Right forelimb (tissue), 1 donor: ENCODE results near the gene FYTTD1.

Experiments used
- DNase-seq: peaks from one replicate; pipeline ENCODE4 v3.0.0-alpha.2; 2018

Gene FYTTD1

DNA sequence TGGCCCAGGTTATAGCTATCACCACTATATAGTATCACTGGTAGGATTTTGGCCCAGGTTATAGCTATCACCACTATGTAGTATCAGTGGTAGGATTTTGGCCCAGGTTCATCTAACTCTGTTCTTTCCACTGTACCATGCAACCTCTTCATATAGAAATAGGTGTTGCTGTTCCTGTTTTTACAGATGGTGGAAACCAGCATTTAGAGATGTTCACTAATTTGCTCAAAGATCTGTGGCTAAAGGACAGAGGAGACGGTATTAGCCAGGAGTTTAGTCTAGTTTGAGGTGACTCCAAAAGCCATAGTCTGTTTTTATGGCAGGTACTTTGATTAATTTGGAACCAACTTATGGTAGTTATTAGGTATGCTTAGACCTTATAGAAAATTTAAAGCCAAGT lies 44.4 kb downstream of the FYTTD1 start:
- DNase-seq, result no peak

DNA sequence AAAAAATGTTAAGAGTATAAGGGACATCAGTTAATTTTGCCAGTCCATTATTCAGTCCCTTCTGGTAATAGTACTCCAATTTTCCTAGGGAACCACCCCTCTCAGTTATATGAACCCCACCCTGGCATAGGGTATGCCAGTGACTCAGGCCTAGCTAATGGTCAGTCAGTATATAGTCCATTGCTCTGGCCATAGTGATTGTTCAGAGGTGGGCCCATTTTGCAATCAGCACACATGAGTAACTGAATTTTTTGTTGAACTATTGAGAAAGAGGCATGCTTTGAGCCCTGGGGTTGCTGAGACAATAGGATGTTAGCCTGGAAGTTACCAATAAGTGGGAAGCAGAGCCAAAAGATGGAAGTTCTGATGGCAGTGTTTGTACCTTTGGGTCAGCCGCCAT lies 45.5 kb downstream of the FYTTD1 start:
- DNase-seq, result no peak

DNA sequence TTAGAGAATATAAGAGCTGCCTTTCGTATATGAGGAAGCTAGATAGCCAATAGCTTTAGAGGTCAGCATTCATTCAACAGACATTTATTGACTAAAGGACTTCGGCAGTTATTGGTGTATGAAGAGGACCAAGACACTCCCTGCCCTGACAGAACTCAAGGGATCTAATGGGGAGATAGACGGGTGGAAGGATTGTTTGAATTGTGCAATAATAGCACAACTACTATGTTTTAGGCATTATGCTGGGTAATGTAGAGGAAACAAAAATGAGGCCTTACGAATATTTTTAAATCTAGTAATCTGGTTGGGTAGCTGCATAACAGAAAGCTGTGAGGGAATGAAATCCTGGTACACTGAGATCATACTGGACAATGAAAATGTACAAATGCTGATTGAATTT lies 46.4 kb downstream of the FYTTD1 start:
- DNase-seq, result no peak

DNA sequence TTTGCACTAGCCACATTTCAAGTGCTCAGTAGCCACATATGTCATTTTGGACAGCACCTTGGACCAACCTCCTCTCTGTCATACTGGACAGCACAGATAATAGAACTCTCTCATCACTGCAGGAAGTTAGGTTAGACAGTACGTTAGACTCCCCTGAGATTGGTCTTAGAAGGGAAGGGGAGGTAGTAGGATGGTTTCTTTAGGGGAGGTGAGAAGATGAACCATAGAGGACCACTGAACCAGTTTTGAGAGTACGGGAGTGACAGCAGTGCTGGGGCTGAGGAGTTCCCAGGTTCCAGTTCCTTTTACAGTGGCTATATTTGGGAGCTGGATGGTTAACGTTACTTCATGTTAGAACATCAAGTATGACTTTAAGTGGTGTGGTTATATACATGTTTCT lies 49.2 kb downstream of the FYTTD1 start:
- DNase-seq, result no peak

DNA sequence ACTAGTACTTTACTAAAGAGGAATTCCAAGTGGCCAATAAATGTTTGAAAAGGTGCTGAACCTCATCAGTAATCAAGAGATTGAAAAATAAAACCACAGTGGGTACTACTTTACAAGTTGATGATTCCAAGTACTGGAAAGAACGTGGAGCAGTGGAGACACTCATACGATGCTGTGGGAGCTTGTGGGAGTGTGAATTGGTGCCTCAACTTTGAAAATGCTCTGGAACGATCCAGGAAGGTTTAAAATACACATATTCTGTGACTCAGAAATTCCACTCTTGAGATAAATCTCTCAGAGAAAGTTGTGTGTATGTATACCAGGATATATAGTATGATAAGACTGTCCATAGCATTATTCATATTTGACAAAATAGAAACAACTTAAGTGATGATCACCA lies 50.7 kb downstream of the FYTTD1 start:
- DNase-seq, result no peak

DNA sequence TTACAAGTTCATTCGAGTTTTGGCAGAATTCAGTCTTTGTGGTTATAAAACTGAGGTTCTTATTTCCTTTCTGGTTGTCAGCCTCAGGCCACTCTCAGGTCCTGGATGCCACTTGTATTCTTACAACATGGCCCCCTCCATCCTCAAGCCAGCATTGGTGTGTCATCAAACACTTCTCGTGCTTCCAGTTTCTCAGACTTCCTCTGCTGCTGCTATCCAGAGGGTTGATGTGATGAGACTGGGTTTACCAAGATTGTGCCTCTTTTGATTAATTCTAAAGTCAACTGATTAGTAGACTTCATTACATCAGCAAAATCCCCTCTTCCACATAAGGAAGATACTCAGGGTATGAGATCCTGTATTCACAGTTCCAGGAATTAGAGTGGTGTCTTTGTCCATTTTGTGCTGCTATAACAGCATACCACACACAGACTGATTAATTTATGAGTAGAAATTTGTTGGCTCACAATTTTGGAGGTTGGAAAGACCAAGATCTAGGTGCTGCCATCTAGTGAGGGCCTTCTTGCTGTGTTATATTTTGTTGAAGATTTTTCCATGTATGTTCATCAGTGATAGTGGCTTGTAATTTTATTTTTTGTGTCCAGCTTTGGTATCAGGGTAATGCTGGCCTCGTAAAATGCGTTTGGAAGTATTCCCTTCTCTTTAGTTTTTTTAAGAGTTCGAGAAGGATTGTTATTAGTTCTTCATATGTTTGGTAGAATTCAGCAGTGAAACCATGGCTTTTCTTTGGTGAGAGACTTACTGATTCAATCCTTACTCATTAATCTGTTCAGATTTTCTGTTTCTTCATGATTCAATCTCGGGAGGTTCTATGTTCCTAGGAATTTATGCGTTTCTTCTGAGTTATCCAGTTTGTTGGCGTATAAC lies 52.5 kb downstream of the FYTTD1 start:
- no peak for DNase-seq

DNA sequence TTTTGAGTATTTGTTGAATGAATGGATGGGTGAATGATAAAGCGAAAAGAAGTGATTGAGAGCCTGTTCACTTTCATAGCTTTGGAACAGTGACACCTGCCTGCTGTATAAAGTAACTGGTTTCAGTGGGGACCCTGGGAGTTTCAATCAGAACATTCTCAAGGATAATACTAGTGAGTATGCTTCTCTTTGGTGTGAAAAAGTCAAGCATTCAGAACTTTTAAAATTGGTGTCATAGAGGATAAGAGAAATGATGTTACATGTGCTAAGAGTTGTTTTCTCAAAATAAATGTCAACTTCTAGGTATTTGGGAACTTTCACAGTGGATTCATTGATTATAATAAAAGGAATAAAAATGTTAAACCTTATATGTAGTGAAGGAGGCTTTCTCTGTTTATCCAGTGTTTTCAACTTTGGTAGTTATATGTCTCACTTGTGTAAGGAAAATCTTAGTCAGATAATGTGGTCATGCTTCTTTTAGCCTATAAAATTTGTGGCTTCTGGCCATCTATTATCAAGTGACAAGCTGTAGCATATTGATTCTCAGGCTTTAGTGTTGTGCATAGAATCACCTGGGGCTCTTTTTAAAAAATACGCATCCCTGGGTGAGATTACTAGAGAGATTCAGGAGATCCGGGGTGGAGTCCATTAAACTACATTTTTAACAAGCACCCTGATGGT lies 53.2 kb downstream of the FYTTD1 start:
- no peak for DNase-seq

DNA sequence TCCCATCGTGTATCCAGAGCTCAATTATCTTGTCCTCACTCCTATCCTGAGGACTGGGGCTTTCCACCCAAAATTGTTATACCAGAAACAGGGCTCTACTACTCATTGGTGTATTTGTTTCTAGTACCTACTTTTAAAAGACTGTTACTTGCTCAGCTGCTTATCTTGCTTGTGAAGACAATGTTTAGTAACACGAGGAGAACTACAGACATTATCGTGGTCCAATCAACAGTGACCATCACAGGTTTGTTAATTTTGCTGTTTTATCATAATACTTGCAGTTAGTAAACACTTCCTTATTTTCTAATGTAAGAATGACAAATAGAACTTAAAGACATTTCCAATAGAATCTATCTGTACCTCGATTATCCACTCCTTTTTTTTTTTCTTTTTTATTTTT lies 54.8 kb downstream of the FYTTD1 start:
- no peak for DNase-seq

DNA sequence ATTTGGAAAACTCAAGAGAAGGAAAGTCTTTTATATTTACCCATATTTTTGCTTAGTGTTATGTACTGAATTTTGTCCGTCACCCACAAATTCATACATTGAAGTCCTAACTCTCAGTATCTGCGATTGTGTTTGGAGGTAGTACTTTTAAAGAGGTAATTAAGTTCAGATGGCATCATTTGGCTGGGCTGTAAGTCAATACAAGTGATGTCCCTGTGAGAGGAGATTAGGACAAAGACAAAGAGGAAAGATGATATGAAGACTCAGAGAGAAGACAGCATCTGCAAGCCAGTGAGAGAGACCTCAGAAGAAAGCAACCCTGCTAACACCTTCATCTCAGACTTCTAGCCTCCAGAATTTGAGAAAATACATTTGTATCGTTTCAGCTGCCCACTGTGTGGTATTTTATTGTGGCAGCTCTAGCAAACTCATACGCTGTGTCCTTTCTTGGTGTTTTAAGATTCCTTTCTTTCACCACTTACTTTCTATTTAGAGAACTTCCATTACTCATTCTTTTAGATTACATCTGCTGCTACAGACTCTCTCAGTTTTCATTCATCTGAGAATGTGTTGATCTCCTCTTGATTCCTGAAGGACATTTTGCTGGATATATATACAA lies 58.4 kb downstream of the FYTTD1 start:
- no peak for DNase-seq

DNA sequence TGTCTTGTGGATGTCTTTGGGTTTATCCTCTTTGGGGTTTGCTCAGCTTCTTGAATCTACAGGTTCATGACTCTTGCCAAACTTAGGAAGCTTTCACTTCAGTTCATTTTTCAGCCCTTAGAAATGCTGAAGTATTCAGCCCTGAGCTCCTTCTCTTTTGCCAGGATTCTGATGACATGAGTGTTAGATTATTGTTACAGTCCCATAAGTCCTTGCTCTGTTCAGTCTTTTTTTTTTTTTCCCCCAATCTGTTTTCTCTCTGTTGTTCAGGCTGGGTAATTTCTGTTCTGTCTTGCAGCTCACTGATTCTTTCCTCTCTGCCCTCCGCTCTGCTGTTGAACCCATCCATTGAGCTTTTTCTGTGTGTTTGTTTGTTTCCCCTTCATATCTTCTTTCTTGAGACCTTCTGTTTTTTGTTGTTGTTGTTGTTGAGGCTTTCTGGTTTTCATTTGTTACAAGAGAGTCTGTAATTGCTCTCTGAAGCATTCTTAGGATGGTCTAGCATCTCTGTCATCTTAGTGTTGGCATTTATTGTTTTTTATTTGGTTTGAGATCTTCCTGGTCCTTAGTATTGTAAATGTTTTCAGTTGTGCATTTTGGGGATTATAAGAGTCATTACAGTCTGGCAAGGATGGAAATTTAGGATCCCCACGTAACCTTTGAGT lies 59.8 kb downstream of the FYTTD1 start:
- no peak for DNase-seq

DNA sequence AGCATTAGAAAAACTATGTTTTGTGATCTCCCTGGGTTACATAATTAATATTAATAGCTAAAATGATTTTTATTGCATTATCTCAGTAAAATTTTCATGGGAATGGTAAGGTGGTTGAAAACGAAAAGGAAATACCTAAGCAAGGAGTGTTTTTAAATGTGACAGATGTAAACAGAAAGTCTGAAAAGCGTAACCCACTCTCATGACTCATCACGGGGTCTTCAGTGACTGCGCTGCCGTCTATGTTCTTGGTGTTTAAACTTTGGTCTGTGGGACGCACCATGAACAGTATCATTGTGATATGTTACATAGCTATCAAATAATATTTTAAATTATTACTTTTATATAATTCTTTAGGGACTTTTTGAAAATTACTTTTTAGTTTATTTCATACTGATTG lies 61.2 kb downstream of the FYTTD1 start:
- DNase-seq, result no peak

DNA sequence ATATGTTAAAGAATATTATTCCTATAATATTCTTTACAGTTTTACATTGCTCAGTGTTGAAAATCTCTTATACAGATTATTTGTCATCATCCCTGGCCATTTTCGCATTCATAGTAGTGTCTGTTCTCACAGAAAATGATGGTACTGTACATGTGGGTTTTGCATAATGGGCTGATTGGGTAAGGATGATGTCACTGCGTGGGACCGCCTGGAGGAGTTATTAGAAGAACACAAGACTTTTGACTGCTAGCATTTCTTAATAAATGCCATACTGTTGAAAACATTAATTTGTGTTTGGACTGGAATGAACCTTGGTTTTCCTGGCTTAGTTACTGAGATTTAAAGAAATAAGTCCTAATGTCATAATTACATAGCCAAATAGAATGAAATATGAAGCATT lies 61.7 kb downstream of the FYTTD1 start:
- no peak for DNase-seq

DNA sequence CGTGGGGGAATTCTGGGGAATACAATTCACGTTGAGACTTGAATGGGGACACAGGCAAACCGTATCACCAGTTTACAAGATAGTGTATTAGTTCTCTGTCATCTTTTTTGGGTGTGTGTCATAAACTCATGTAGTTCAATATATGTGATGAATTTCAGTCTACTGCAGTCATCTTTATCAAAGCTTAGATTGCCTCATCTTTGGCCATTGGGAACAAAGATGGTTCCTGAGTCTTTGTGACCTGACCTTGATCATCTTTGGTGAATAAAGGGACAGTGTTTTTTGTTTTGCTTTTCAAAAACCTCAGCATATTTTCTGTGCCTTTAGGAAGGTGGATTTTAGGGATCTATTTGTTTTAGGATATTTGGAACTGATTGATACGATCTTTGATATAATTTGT lies 64.7 kb downstream of the FYTTD1 start:
- DNase-seq, result no peak

DNA sequence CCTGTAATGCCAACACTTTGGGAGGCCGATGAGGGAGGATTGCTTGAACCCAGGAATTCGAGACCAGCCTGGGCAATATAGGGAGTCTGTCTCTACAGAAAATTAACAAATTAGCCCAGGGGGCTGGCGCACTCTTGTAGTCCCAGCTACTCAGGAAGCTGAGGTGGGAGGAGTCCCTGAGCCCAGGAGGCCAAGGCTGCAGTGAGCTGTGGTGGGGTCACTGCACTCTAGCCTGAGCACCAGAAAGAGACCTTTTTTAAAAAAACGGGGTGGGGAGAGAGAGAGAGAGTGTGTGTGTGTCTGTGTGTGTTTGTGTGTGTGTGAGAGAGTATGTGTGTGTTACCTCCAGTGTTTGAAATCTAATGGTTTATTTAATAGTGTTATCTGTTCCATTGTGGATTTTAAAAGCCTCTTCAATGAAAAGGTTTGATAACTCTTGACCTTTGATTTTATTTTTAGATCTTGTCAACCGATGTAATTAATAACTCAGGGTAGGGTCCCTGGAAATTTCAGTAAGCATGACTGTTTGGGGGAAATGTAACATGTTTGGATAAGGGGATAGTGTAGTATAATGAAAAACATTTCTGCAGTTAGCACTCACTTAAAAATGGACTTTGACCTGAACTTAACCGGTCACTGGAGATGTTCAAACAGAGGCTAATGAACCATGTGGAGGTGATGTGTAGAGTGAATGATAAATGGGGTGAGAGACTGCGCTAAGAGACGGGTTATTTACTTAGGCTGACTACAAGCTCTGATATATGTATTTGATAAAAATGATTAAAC lies 71.1 kb downstream of the FYTTD1 start:
- no peak for DNase-seq

DNA sequence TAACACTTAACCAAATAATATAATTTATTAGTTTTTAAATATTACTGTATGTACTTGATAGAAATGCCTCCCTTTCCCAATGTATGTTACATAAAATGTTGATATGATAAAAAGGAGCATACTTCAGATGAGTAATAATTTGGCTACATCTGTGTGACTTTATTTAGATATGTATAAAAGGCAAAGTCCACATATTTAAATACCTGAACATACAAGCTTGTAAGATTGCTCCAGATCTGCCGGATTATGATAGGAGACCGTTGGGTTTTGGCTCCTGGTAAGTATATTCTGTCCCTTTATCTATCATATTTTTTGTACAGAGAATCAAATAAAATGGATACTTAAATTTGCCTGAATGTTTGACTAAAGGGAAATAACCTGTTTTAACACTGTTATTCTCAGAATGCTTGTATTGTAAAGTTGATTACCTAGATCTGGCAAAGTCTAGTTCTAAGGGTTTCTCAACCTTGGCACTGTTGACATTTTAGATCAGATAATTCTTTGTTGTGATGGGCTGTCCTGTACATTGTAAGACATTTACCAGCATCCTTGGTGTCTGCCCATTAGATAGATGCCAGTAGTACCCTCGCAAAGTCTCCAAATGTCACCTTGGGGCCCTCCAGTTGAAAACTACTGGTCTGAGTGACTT lies 79.8 kb downstream of the FYTTD1 start:
- DNase-seq, result no peak

DNA sequence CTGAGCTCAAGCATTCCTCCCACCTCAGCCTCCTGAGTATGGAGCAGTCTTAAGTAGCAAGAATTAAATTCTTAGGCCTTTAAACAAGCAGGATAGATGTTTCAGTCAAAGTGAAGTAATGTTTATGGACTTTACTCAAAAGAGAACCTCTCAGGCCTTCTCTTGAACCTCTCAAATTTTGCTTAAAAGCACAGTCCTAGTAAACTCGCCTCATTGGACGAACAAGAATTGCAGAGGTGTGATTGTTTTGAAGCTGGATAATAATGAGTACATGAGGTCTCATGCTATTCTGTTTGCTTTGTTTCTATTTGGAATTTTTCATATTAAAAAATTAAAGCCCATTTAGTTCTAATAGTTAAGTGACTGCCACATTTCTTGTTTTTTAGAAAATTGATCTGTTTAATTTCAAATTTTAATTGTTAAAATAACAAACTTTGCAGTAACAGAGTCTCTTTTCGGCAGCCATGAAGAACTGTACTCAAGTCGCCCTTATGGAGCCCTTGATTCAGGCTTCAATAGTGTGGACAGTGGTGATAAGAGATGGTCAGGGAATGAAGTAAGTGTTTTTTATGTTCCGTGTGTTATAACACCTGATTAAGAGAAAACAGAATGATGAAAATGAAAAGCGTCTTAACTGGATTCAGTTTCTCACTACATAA lies 80.8 kb downstream of the FYTTD1 start:
- DNase-seq, result no peak

DNA sequence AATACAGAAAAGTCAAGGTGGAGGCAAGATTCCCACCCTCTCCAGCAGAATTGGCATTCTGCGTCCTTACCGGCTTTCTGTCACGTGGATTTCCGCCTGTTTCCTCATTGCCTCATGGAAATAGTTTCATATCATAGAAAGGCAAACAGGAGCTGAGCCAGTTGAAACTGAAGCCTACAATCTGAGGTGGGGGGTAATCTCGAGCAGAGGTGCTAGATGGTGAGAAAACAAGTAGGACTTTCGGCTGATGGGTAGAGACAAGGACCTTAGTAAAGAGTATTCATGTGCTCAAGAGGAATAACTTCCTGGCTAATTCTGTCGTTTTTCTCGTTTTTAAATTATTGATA lies 81.3 kb downstream of the FYTTD1 start:
- DNase-seq, result no peak

DNA sequence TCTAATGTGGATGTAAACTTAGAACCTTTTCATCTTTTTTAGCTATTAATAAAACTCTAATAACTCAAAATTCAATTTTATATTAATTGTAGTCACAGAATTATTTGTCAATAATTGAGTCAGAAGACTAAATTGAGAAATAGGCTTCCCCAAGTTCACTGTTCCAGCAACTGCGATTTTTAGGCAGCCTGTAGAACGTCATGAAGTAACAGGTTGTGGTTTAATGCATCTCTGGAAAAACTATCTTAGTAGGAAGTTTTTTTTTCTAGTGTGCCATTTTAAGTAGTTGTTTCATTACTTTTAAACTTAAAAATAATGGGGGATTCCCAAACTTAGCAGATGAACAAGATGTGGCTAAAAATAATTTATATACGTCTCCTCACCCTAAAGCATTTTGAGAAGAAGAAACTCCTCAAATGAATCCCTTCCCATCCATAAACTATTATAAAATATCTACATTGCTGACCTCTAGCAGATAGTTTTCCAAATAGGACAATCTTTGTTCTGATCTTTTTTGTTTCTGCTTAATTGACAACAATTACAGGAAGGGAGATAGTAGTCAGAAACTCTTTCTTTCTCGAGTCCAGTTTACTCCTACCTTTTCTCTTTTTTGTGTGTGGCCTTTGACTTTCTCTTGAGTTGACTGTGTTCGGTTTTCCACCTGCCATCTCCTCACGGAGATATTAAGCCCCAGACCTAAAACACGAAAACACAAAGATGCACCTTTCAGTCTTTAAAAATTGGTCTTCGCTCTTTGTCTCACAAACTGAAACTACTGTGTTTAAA lies 84.4 kb downstream of the FYTTD1 start:
- DNase-seq, result no peak

DNA sequence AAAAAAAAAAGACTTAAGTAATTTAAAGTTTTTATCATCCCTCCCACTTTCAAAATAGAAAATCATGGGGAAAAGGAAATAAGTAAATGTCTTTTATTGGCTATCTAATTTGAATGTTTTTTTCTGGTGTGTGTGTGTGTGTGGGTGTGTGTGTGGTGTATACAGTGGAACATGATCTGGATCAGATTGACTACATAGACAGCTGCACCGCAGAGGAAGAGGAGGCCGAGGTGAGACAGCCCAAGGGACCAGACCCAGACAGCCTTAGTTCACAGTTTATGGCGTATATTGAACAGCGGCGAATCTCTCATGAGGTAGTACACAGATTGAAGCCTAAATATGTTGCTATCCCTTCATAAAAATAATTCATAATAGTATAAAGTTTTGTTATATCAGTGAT lies 85.8 kb downstream of the FYTTD1 start:
- no peak for DNase-seq

DNA sequence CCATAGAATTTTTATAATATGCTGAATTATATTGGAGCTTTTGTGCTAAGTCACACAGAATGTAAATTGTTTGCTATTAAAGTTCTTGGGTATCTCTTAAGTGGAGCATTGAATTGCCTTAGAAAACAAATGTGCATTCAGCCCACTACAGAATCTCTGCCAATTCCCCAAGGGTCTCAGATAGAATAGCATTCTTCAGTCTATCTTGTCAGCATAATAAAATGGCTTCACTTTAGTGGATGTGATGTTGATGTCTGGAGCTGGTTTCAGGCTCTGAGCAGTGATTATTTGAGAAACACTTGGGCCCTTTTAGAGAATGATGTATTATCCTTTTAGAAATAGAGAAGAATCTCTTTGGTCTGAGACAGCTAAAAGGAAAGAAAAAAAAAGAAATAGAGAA lies 86.6 kb downstream of the FYTTD1 start:
- DNase-seq, result no peak
